SK-N-SH (cell line): ENCODE measurements around the gene FUT6. TPM values are rescaled to one million over a fixed set of nuclear protein-coding genes. Genes with fewer than 3 reads are reported as not detected.

Source experiments
- CTCF ChIA-PET: fragments of 300-600, 350-600 bp; formaldehyde crosslinking; extraction: SDS; loops from one replicate; lab custom pipeline; 2021; lab: Yijun Ruan, JAX
- POLR2A ChIA-PET: fragments of 350-600 bp; sonication (Branson Sonifier 250); formaldehyde crosslinking; extraction: SDS; loops from one replicate; lab custom pipeline; 2020; ENCODE audit warnings: antibody characterized with exemption, inconsistent platforms; lab: Yijun Ruan, JAX
- DNase-seq: peaks from one replicate; pipeline ENCODE4 v3.0.0; 2012
- H2AFZ ChIP-seq: fragments of 200-600 bp; sonication (generic); 2 replicates; pipeline ENCODE4 v1.8.1; 2016; ENCODE audit warnings: antibody characterized with exemption, mild to moderate bottlenecking, low read depth
- H3F3A ChIP-seq: fragments of 200-600 bp; sonication (generic); replicated peaks from 2 replicates; pipeline ENCODE3; 2016; ENCODE audit warnings: antibody characterized with exemption, mild to moderate bottlenecking; ENCODE audit not compliant: insufficient read depth
- H3K27ac ChIP-seq, 2 experiments: fragments of 200-500 bp in 1 of 2; fragments of 200-600 bp in 1 of 2; sonication (Bioruptor generic) in 1 of 2; sonication (generic), shearing (Covaris generic) in 1 of 2; 2 replicates each; pipeline versions ENCODE4 v1.5.1 to v1.6.1; 2014 to 2016; ENCODE audit warnings: low read depth in 2 of 2, inconsistent platforms in 1 of 2, low read length in 1 of 2, mild to moderate bottlenecking in 1 of 2, mixed read lengths in 1 of 2
- H3K27me3 ChIP-seq: fragments of 200-600 bp; sonication (generic), shearing (Covaris generic); 2 replicates; pipeline ENCODE4 v1.6.1; 2016; ENCODE audit warnings: mixed run types; ENCODE audit not compliant: insufficient read depth
- H3K36me3 ChIP-seq, 2 experiments: fragments of 200-500 bp in 1 of 2; fragments of 200-600 bp in 1 of 2; sonication (Bioruptor generic) in 1 of 2; sonication (generic) in 1 of 2; replicated peaks in 1 of 2; 2 replicates each; pipeline versions ENCODE3 to v1.5.1; 2014 to 2016; ENCODE audit warnings: low read length in 1 of 2, mild to moderate bottlenecking in 1 of 2; ENCODE audit not compliant: insufficient read depth in 2 of 2, control insufficient read depth in 1 of 2
- H3K4me1 ChIP-seq, 2 experiments: fragments of 200-500 bp in 1 of 2; fragments of 200-600 bp in 1 of 2; sonication (Bioruptor generic) in 1 of 2; sonication (generic), shearing (Covaris generic) in 1 of 2; 2 replicates each; pipeline versions ENCODE4 v1.5.1 to v1.6.1; 2014 to 2016; ENCODE audit warnings: low read depth in 1 of 2, low read length in 1 of 2, mixed run types in 1 of 2; ENCODE audit not compliant: insufficient read depth in 2 of 2, control insufficient read depth in 1 of 2
- H3K4me2 ChIP-seq: fragments of 200-600 bp; sonication (generic), shearing (Covaris generic); 2 replicates; pipeline ENCODE4 v1.6.1; 2017; ENCODE audit warnings: mixed run types
- H3K4me3 ChIP-seq, 2 experiments: fragments of 200-500 bp in 1 of 2; fragments of 200-600 bp in 1 of 2; sonication (Bioruptor generic) in 1 of 2; sonication (generic), shearing (Covaris generic) in 1 of 2; 2 replicates each; pipeline versions ENCODE4 v1.5.1 to v1.8.1; 2014 to 2016; ENCODE audit warnings: low read depth in 2 of 2, inconsistent platforms in 1 of 2, low read length in 1 of 2, mild to moderate bottlenecking in 1 of 2, mixed read lengths in 1 of 2, moderate library complexity in 1 of 2
- H3K79me2 ChIP-seq: fragments of 200-600 bp; sonication (generic); 2 replicates; pipeline ENCODE4 v1.8.1; 2017; ENCODE audit warnings: mild to moderate bottlenecking; ENCODE audit not compliant: insufficient read depth
- H3K9ac ChIP-seq: fragments of 200-600 bp; sonication (generic); 2 replicates; pipeline ENCODE4 v1.6.1; 2017; ENCODE audit warnings: mixed run types
- H3K9me2 ChIP-seq: fragments of 200-600 bp; sonication (generic); 2 replicates; pipeline ENCODE4 v1.6.1; 2017; ENCODE audit warnings: mixed run types
- H3K9me3 ChIP-seq: fragments of 200-600 bp; sonication (generic); 2 replicates; pipeline ENCODE4 v1.6.1; 2017; ENCODE audit warnings: mixed run types, mild to moderate bottlenecking, moderate library complexity
- H4K20me1 ChIP-seq: fragments of 200-600 bp; sonication (generic); 2 replicates; pipeline ENCODE4 v1.6.1; 2017; ENCODE audit warnings: mild to moderate bottlenecking, mixed run types; ENCODE audit not compliant: insufficient read depth
- EZH2phosphoT487 ChIP-seq: fragments of 200-600 bp; sonication (generic); IDR thresholded peaks from 2 replicates; pipeline ENCODE4 v1.6.1; 2017; ENCODE audit warnings: low read depth, mixed run types, mild to moderate bottlenecking, antibody characterized with exemption, moderate library complexity, borderline replicate concordance
- FOXM1 ChIP-seq: IDR thresholded peaks from 2 replicates; pipeline ENCODE4 v1.4.0; 2012; ENCODE audit warnings: low read depth, mild to moderate bottlenecking
- IRF3 ChIP-seq: fragments of 150-350 bp; IDR thresholded peaks from 2 replicates; pipeline ENCODE4 v1.6.1; 2016; ENCODE audit warnings: mild to moderate bottlenecking, low read depth, low read length
- JUND ChIP-seq: IDR thresholded peaks from 2 replicates; pipeline ENCODE4 v1.4.0; 2012
- MXI1 ChIP-seq: IDR thresholded peaks from 2 replicates; pipeline ENCODE4 v1.6.1; 2012; ENCODE audit warnings: mild to moderate bottlenecking, low read depth, low read length, improper control_type of control experiment
- NRF1 ChIP-seq: IDR thresholded peaks from 2 replicates; pipeline ENCODE4 v1.6.1; 2012; ENCODE audit warnings: low read depth, mild to moderate bottlenecking, low read length
- PBX3 ChIP-seq: IDR thresholded peaks from 2 replicates; pipeline ENCODE4; 2012
- RCOR1 ChIP-seq: fragments of 150-350 bp; IDR thresholded peaks from 2 replicates; pipeline ENCODE4 v1.6.1; 2017; ENCODE audit warnings: antibody characterized with exemption, low read length
- REST ChIP-seq: IDR thresholded peaks from 2 replicates; pipeline ENCODE4 v1.6.1; 2012; ENCODE audit warnings: mild to moderate bottlenecking, low read depth, low read length, moderate library complexity
- SIN3A ChIP-seq: IDR thresholded peaks from 2 replicates; pipeline ENCODE4 v1.6.1; 2012; ENCODE audit warnings: low read depth, mild to moderate bottlenecking, low read length, moderate library complexity, borderline replicate concordance
- SMC3 ChIP-seq: IDR thresholded peaks from 2 replicates; pipeline ENCODE4 v1.6.1; 2012; ENCODE audit warnings: low read depth, low read length, improper control_type of control experiment
- TEAD4 ChIP-seq: IDR thresholded peaks from 2 replicates; pipeline ENCODE4 v1.4.0; 2012; ENCODE audit warnings: mild to moderate bottlenecking, borderline replicate concordance; ENCODE audit not compliant: insufficient read depth
- YY1 ChIP-seq: IDR thresholded peaks from 2 replicates; pipeline ENCODE4 v1.4.0; 2012; ENCODE audit warnings: low read depth, mild to moderate bottlenecking
- ZBTB33 ChIP-seq: IDR thresholded peaks from 2 replicates; pipeline ENCODE4 v1.4.0; 2012; ENCODE audit warnings: low read depth, borderline replicate concordance
- WGBS: methylation state at CpG from one replicate; pipeline ENCODE4 v1.1.6; 2017; ENCODE audit warnings: low lambda C conversion rate; 5-methylcytosine and 5-hydroxymethylcytosine counted together
- polyA plus RNA-seq, 3 experiments: library from polyadenylated mRNA; depleted of rRNA; stranded (reverse); fragments of >200 nt; gene quantifications; 2 replicates each; pipeline ENCODE4 v1.2.3, GENCODE V29; 2012

FUT6 gene
- polyA plus RNA-seq, 1 of the 3 experiments (the other 2 are of a cell fraction): not detected

GRCh38 chr19:5880604-5881078 is 41.1 kb upstream of the FUT6 start:
- H3K9me3 ChIP-seq: no peaks in the 10 kb centered on the region
- no peaks in the 10 kb centered on the region for H3K9me2 ChIP-seq
- no peaks in the 10 kb centered on the region for H4K20me1 ChIP-seq
- no peaks in the 10 kb centered on the region for H3K79me2 ChIP-seq
- ChIA-PET POLR2A (no interaction called here), CTCF (interaction anchor here (1.5 kb wide), 1 partner anchor 13 kb away, joined by 4 read pairs; no protein-coding TSS in a partner anchor)
- no peak overlapping the region for H3K27ac ChIP-seq
- no peak overlapping the region for H3K4me3 ChIP-seq
- H3K36me3 ChIP-seq: no peaks in the 10 kb centered on the region
- no peaks in the 10 kb centered on the region; the same call in 1 of the 2 replicates for H3K27me3 ChIP-seq
- no peaks in the 10 kb centered on the region for H3F3A ChIP-seq
- no peak overlapping the region for H3K9ac ChIP-seq
- H3K4me1 ChIP-seq: peaks cover 0 to 6% of the 10 kb centered on the region in 2 experiments; a peak in 1 of 4 replicates
- H2AFZ ChIP-seq: no peak overlapping the region
- WGBS: 43% methylated on average over 7 of the region's 15 CpGs
- no peak overlapping the region for H3K4me2 ChIP-seq
- no peak for TF ChIP-seq EZH2phosphoT487
- no peak for DNase-seq

GRCh38 chr19:5880196-5880595 is 40.7 kb upstream of the FUT6 start:
- CTCF ChIA-PET: interaction anchor here (1.5 kb wide), 1 partner anchor 13 kb away, joined by 4 read pairs; no protein-coding TSS in a partner anchor
- TF ChIP-seq RCOR1 (no peak), FOXM1 (no peak), MXI1 (no peak), SIN3A (no peak), YY1 (no peak), JUND (no peak)
- 45% methylated on average over 6 of the region's 6 CpGs for whole genome bisulfite sequencing
- no peaks in the 10 kb centered on the region; the same call in 1 of the 2 replicates for H3K27me3 ChIP-seq
- no peak overlapping the region for H2AFZ ChIP-seq
- H3K4me3 ChIP-seq: no peak overlapping the region
- H4K20me1 ChIP-seq: no peaks in the 10 kb centered on the region
- no peak for DNase-seq
- H3K79me2 ChIP-seq: no peaks in the 10 kb centered on the region
- no peak overlapping the region for H3K9ac ChIP-seq
- H3K27ac ChIP-seq: no peak overlapping the region
- H3K36me3 ChIP-seq: no peaks in the 10 kb centered on the region
- peaks cover 0 to 6% of the 10 kb centered on the region in 2 experiments; a peak in 1 of 4 replicates for H3K4me1 ChIP-seq
- H3K9me2 ChIP-seq: no peaks in the 10 kb centered on the region
- no peak overlapping the region for H3K4me2 ChIP-seq
- POLR2A ChIA-PET: no interaction called here
- no peaks in the 10 kb centered on the region for H3F3A ChIP-seq
- H3K9me3 ChIP-seq: no peaks in the 10 kb centered on the region

- H2AFZ ChIP-seq: no peak overlapping the region
- H3K4me3 ChIP-seq: no peak overlapping the region
- ChIA-PET CTCF (no interaction called here), POLR2A (no interaction called here)
- peaks cover 0 to 6% of the 10 kb centered on the region in 2 experiments; a peak in 1 of 4 replicates for H3K4me1 ChIP-seq
- H4K20me1 ChIP-seq: no peaks in the 10 kb centered on the region
- no peaks in the 10 kb centered on the region for H3K36me3 ChIP-seq
- WGBS: 80% methylated on average over 5 of the region's 9 CpGs
- H3K79me2 ChIP-seq: no peaks in the 10 kb centered on the region
- no peak overlapping the region for H3K27ac ChIP-seq
- no peaks in the 10 kb centered on the region for H3K9me2 ChIP-seq
- H3K9ac ChIP-seq: no peak overlapping the region
- no peaks in the 10 kb centered on the region for H3K9me3 ChIP-seq
- no peak for DNase-seq
- no peaks in the 10 kb centered on the region; the same call in 1 of the 2 replicates for H3K27me3 ChIP-seq
- no peaks in the 10 kb centered on the region for H3F3A ChIP-seq
- no peak overlapping the region for H3K4me2 ChIP-seq
- TF ChIP-seq ZBTB33 (no peak), PBX3 (no peak), NRF1 (no peak), TEAD4 (no peak), IRF3 (no peak), REST (no peak), RCOR1 (no peak), SMC3 (no peak)
Observed at GRCh38 chr19:5877882-5878281, 38.4 kb upstream of the FUT6 start.
